Vagina (tissue), 2 donors: ENCODE data around the gene OR1I1.

ENCODE experiments used
- CTCF ChIP-seq, 3 experiments: fragments of 450-650 bp in 2 of 3; fragments of 200-600 bp in 1 of 3; sonication (generic) in 1 of 3; IDR thresholded peaks; one replicate each; pipeline ENCODE4 v1.5.1; 2017 to 2019; ENCODE audit warnings: antibody characterized with exemption in 3 of 3, mild to moderate bottlenecking in 2 of 3, moderate library complexity in 2 of 3
- POLR2AphosphoS5 ChIP-seq, 2 donors: sonication (generic); formaldehyde crosslinking; IDR thresholded peaks; one replicate each; pipeline ENCODE4 v1.9.0; 2017; ENCODE audit warnings: antibody characterized with exemption in 2 of 2, mild to moderate bottlenecking in 2 of 2, low read depth in 1 of 2; ENCODE audit not compliant: insufficient read depth in 1 of 2

- TF ChIP-seq POLR2AphosphoS5 (IDR thresholded peaks at IDR 0.05; ENCODE audit: insufficient read depth in 1 of 2, low read depth in 1 of 2) (no peak), CTCF (IDR thresholded peaks at IDR 0.05) (no peak)
Measured at GRCh38 chr19:15115762-15116615, 34.0 kb downstream of the OR1I1 start.
